Stimulated activated CD8-positive, alpha-beta memory T cell treated with anti-CD3 and anti-CD28 coated beads, Interleukin-4, amount 100 ng/mL, for 24 hours (primary cell): ENCODE results near the gene PELI3.

Source experiments
- DNase-seq: peaks from one replicate; pipeline ENCODE4 v3.0.0-alpha.2; 2020; ENCODE audit warnings: low read depth

PELI3 gene

GRCh38 chr11:66475349-66476172 lies 8.9 kb downstream of the PELI3 start:
- DNase-seq = no peak

DNA sequence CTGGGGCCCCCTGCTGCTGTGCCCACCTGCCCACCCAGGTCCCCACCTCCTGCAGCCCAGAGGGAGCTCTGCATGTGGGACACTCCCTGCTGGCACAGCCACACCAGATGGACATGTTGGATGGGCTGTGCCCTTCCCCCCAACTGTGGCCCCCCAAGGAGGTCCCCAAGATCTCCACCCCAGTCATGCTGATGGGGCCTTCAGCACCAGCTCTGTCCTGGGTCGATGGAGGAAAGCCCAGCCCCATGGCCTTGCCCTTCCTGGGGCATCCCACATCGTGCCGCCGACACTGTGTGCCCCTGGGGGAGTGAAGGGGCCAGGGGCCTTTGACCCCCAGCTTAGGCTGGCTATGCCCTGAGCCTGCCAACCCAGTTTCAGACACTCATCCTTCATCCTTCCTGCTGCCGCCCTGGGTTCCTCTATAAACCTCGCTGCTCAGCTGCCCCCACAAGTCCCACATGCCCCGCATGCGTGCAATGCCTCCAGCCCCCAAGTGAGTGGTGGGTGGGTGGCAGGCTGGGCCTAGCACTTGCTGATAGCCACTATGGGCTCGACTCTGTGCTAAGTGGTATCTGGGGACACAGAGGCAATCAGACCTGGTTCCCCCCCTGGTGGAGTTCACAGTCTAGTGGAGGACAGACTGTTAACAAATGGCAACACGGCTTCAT lies 9.6 kb downstream of the PELI3 start:
- DNase-seq = no peak

DNA sequence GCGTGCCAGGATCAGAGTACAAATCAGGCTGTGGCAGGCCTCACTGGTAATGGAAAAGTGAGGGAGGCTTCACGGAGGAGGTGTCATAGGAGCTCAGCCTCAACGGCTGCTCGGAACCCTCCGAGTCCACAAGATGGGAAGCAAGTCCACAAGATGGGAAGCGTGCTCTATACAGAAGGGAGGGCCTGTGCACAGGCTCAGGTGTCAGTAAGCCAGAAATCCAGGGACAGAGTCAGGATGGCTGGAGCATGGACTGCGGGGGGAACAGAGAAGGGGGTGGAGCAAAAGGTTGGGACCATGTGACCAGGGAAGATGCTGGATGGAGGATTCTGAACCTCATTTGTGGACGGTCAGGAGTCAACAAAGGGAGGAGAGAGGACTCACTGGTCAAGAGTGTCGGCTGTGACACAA lies 10.1 kb downstream of the PELI3 start:
- no peak for DNase-seq

DNA sequence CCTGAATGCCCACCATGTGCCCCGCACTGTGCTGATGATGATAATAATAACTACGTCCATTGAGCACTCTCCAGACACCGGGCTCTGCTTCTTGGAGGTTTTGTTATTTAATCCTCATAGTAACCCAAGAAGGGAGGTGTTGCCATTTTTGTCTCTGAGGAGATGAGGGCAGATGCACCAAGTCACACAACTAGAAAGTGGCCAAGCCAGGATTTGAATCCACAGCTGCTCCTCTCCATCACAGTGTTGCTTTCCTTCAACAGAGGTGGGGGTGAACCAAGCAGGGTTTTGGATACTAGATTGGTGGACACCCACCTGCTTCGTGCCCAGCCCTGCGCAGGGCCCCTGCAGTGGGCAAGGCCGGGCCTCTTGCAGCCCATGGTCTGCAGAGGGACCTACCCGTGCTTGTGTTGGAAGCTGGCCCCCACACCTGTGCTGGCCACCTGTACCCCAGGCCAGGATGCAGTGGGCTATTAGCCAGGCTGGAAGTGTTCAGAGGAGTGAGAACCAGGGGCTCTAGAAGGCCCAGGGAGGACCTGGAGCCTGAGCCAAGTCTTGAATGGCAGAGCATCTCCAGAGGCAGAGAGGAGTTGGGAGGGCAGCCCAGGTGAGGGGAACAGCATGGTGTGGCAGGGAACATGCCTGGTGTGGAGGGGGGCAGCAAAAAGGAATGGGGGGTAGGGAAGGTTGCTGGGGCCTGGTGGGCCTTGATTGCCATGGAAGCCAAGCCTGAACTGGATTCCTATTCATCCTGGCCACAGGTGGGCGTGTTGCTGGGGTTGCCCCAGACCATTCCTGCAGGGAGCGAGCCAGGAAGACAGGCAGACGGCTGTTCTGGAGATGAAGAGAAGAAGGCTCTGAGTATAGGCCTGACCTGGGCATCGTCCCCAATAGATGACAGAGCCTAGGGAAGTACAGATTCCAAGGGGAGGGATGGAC lies 10.8 kb downstream of the PELI3 start:
- no peak for DNase-seq

DNA sequence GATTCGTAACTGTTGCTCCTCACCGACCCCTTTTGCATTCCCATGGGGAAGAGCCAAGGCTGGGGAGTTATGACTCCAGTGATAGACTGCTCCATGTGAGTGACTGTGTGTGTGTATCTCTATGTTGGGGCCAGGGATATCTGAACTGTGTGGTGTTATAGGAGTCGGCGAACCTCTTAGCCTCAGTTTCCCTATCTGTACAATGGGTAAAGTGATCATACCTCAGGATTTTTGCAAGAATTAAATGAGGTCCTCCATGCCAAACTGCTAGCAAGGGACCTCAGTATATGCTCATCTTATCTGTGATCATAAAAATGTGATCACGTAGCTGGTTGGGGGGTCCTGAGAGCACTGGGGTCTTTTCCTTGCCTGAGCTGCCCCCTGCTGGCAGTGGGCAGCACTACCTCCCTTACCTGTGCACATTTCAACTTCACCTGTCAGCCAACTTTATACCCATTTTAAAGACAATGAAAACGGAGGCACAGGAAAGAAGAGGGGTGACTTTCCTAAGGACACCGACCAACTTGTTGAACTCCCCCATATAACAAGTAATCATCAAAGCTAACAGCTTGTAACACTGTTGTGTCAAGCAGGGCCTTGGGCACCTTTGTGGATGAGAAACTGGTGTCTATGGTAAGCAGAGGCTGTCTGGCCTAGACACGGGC lies 12.2 kb downstream of the PELI3 start:
- DNase-seq = no peak

GRCh38 chr11:66479394-66480116 lies 12.8 kb downstream of the PELI3 start:
- DNase-seq = no peak

GRCh38 chr11:66480117-66480938 lies 13.6 kb downstream of the PELI3 start, which contains the start of gene DPP3:
DPP3 (plus strand) TSS chr11:66480434; CDS start chr11:66482201, 1,767 bp downstream.
- DNase-seq = peak; percentile 97

GRCh38 chr11:66484806-66485380 lies 18.2 kb downstream of the PELI3 start:
- no peak for DNase-seq

DNA sequence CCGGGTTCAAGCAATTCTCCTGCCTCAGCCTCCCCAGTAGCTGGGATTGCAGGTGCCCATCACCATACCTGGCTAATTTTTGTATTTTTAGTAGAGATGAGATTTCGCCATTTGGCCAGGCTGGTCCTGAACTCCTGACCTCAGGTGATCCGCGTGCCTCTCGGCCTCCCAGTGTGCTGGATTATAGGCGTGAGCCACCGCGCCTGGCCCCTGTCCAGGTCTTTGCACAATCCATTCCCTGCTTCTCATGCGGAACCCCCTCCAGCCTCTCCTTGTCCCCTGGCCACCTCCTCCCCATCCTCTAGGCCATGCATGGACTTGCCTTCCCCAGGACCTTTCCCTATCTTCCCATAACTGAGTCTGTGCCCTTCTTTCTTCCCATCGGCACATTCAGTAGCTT lies 22.3 kb downstream of the PELI3 start:
- no peak for DNase-seq

DNA sequence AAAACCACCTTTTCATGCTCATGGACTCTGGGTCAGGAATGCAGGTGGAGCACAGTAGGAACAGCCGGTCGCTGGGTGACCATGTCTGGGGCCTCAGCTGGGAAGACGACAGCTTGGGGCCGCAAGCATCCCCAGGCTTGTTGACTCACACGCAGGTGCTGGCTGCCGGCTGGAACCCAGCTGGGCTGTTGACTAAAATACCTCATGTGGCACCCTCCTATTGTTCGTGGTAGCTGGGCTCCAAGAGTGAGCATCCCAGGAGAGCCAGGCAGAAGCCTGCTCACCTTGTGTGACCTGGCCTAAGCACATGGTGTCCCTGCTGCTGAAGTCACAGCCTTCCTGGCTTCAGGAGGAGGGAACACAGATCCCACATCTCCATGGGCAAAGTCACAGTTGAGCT lies 22.9 kb downstream of the PELI3 start:
- no peak for DNase-seq

- no peak for DNase-seq
Observed at GRCh38 chr11:66491315-66491935, 24.7 kb downstream of the PELI3 start.

DNA sequence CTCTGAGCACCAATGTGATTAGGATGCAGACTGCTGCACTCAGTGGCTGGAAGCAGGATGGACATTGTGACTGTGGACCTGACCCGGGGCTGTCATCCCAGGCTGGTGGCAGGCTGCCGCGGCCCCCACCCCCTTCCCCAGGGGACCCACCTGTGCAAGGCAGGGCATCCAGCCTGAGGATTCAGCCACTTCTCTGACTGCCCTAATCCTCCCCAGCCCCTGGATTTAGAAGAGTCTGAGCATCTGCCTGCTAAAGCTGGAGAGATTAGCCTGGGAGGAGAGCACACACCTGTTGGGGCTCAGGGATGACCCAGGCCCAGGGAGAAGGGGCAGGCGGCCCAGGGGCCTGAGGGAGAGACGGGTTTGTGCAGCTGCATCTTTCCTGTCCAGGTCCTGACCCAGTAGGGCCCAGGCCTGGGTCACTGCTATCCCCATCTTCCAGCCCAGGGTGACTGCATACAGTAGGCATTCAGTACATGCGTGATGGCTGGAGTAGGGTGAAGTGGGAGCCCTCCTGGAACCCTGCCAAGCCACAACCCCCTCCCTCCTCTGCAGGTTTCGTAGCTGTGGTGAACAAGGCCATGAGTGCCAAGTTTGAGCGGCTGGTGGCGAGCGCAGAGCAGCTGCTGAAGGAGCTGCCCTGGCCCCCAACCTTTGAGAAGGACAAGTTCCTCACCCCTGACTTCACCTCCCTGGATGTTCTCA lies 25.6 kb downstream of the PELI3 start:
- no peak for DNase-seq

GRCh38 chr11:66493130-66493529 lies 26.4 kb downstream of the PELI3 start:
- no peak for DNase-seq

GRCh38 chr11:66494458-66494857 lies 27.8 kb downstream of the PELI3 start:
- no peak for DNase-seq

- DNase-seq = no peak
Observed at GRCh38 chr11:66494935-66495334, 28.2 kb downstream of the PELI3 start.

DNA sequence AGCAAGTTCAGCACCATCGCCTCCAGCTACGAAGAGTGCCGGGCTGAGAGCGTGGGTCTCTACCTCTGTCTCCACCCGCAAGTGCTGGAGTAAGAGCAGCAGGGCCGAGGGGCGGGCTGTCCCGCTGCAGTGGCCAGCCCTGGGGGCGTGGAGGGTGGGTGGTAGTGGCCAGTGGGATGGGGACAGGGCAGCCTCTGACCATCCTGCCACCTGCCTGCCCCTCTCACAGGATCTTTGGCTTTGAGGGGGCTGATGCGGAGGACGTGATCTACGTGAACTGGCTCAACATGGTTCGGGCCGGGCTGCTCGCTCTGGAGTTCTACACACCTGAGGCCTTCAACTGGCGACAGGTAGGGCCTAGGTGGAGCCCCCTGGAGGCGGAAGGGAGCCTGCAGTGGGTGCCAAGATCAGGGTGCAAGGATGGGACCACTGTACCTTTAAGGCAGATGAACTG lies 28.7 kb downstream of the PELI3 start:
- DNase-seq = no peak

DNA sequence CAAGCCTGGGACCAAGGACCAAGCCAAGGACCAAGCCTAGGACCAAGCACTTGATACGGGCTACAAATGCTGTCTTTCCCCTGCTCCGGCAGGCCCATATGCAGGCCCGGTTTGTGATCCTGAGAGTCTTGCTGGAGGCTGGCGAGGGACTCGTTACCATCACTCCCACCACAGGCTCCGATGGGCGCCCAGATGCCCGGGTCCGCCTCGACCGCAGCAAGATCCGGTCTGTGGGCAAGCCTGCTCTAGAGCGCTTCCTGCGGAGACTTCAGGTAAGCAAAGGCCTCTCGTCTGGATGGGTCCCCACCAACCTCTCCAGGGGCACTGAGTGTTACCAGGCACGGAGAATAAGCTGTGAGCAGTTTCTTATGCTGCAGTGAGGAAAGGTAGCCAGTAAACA lies 30.5 kb downstream of the PELI3 start:
- no peak for DNase-seq

- no peak for DNase-seq
Observed at GRCh38 chr11:66498506-66498905, 31.8 kb downstream of the PELI3 start.
